ENCODE measurements around the gene AUTS2. TPM values are rescaled to one million over a fixed set of nuclear protein-coding genes. Genes with fewer than 3 reads are reported as not detected.

AUTS2 gene
- total and polyA plus RNA-seq, 2 experiments from 2014 or later, result 32.0 to 91.0 TPM

DNA sequence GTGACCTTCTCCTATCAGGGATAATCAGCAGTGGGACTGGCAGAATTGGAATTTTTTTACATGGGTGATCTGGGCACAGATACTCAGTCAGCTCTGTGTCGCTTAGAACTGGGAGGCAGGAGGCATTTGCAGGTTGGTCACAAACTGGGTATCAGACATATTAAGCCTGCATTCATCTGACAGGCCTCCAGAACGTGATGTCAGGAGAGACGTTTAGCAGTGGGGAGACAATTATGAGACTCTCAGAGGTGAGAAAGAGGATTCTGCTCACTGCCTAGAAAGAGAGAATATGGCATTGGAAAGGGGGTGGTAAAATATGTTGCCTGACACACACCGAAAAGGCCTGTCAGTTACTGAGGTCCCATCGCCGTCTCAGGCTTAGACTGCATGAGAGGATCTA is 816.1 kb downstream of the AUTS2 start:
- no peaks in the 10 kb centered on the region for H3K9me2 ChIP-seq (ENCODE audit: insufficient read depth)
- H3K4me3 ChIP-seq, result no peak overlapping the region
- no peaks in the 10 kb centered on the region for H3K79me2 ChIP-seq (replicated peaks; ENCODE audit: insufficient read depth)
- DNase-seq (ENCODE audit: low spot score) (no peak), ATAC-seq (no peak)
- no peak overlapping the region for H3K27ac Mint-ChIP-seq
- H4K20me1 ChIP-seq (replicated peaks; ENCODE audit: insufficient read depth), result no peaks in the 10 kb centered on the region
- no peak overlapping the region for H3K4me3 Mint-ChIP-seq
- H3K4me1 ChIP-seq (ENCODE audit: insufficient read depth), result peaks cover 5% of the 10 kb centered on the region; the same call in 1 of the 2 replicates
- H3K9me3 Mint-ChIP-seq, result no peaks in the 10 kb centered on the region
- H3K36me3 Mint-ChIP-seq (ENCODE audit: low read depth), result no peaks in the 10 kb centered on the region
- no peaks in the 10 kb centered on the region for H3K27me3 ChIP-seq (ENCODE audit: insufficient read depth)
- H3K4me2 ChIP-seq, result no peak overlapping the region
- H3F3A ChIP-seq (replicated peaks; ENCODE audit: low read depth), result no peaks in the 10 kb centered on the region
- H3K27ac ChIP-seq (ENCODE audit: low read depth), result no peak overlapping the region
- peaks cover 5% of the 10 kb centered on the region for H3K27me3 Mint-ChIP-seq (ENCODE audit: insufficient read depth, low read depth, poor library complexity)
- H3K4me1 Mint-ChIP-seq, result peaks cover 12% of the 10 kb centered on the region
- H2AFZ ChIP-seq, result no peak overlapping the region
- no peak for TF ChIP-seq JUNB (IDR thresholded peaks at IDR 0.05; ENCODE audit: unreplicated experiment)
- no peaks in the 10 kb centered on the region for H3K36me3 ChIP-seq (ENCODE audit: insufficient read depth)

DNA sequence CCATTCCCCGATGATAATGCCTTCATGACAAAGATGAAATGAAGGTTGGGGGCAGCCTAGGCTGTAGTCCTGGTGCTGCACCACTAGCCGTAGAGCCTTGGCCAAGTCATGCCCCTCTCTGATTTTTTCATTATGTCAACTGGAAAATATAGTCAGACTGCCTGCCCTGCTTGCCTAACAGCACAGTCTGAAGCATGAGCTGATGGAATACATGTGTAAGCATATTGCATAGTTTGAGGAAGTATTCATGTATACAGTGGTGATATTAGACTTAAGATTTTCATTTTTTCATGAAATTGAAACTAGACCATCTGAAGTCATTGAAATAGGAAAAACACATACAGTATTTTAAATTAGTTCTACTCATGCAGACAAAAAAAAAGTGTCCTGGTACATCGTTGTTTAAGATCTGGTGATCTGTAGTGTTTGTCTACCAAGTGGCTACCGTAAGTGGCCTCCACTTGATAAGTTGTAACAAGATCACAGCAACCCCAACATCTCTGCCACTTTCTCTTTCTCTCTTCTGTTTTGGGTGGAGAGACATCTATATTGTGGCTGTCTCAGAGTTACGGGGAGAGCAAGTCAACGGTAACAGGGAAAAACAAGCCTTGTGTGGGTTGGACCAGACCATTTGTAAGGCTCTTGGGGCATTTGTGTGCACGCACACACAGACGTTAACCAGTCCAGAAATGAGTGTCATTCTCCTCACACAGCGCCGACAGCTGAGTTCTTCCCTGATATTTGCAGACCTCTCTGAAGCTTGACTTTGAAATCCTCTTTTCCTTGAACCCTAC is 817.1 kb downstream of the AUTS2 start:
- H3K27me3 ChIP-seq (ENCODE audit: insufficient read depth), result no peaks in the 10 kb centered on the region
- no peak overlapping the region for H3K27ac Mint-ChIP-seq
- ATAC-seq (no peak), DNase-seq (ENCODE audit: low spot score) (no peak)
- H3K27me3 Mint-ChIP-seq (ENCODE audit: insufficient read depth, low read depth, poor library complexity), result peaks cover 5% of the 10 kb centered on the region
- H3K9me3 Mint-ChIP-seq, result no peaks in the 10 kb centered on the region
- H3K27ac ChIP-seq (ENCODE audit: low read depth), result no peak overlapping the region
- H3F3A ChIP-seq (replicated peaks; ENCODE audit: low read depth), result no peaks in the 10 kb centered on the region
- H3K36me3 Mint-ChIP-seq (ENCODE audit: low read depth), result no peaks in the 10 kb centered on the region
- H3K9me2 ChIP-seq (ENCODE audit: insufficient read depth), result no peaks in the 10 kb centered on the region
- no peak overlapping the region for H3K4me2 ChIP-seq
- TF ChIP-seq CREB1 (CRISPR knock-in tag; IDR thresholded peaks at IDR 0.05; ENCODE audit: low read depth), result no peak
- H3K36me3 ChIP-seq (ENCODE audit: insufficient read depth), result no peaks in the 10 kb centered on the region
- no peaks in the 10 kb centered on the region for H3K79me2 ChIP-seq (replicated peaks; ENCODE audit: insufficient read depth)
- no peak overlapping the region for H3K4me3 ChIP-seq
- H3K4me1 Mint-ChIP-seq, result peaks cover 21% of the 10 kb centered on the region
- H3K4me3 Mint-ChIP-seq, result no peak overlapping the region
- H2AFZ ChIP-seq, result no peak overlapping the region
- H3K4me1 ChIP-seq (ENCODE audit: insufficient read depth), result peaks cover 14% of the 10 kb centered on the region
- H4K20me1 ChIP-seq (replicated peaks; ENCODE audit: insufficient read depth), result no peaks in the 10 kb centered on the region

DNA sequence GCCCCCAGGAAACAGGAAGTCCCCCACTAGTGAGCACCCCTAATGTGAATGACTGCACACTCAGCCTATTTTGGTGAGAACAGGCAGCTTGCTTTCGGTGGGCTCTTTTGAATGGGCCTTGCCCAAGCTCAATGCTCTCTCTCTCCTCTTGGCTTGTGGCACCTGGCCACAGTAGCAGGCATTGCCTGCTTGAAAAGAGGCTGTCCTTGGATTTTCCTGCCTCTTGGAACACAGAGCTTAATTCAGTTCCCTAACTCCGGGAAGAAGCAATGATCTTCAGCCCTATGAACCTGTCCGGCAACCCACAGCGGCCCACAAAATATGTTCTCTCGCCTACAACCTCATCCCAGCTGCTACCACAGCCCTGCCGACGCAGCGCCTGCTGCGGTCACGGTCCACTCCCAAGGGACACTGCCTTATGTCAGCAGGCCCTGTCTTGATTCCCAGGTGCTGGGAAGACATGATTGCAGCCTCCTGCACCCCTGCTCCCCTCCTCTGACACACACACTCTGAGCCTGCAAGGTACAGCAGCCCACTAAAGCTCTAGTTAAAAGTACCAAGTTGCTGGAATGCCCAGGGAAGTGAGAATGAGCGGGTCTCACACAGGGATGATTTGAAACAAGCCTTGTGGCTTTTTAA is 818.2 kb downstream of the AUTS2 start:
- Histone ChIP-seq H3K4me2 (no peak overlapping the region), H3K36me3 (ENCODE audit: insufficient read depth) (no peaks in the 10 kb centered on the region), H3K9me2 (ENCODE audit: insufficient read depth) (no peaks in the 10 kb centered on the region), H3K4me3 (no peak overlapping the region), H3K27me3 (ENCODE audit: insufficient read depth) (no peaks in the 10 kb centered on the region), H3F3A (replicated peaks; ENCODE audit: low read depth) (no peaks in the 10 kb centered on the region), H2AFZ (peak overlapping the region; percentile 67), H3K79me2 (replicated peaks; ENCODE audit: insufficient read depth) (no peaks in the 10 kb centered on the region), H4K20me1 (replicated peaks; ENCODE audit: insufficient read depth) (no peaks in the 10 kb centered on the region), H3K4me1 (ENCODE audit: insufficient read depth) (peaks cover 25% of the 10 kb centered on the region), H3K27ac (ENCODE audit: low read depth) (no peak overlapping the region)
- DNase-seq (ENCODE audit: low spot score) (no peak), ATAC-seq (peak; percentile 21)
- no peak overlapping the region for H3K4me3 Mint-ChIP-seq
- 0 out of 2 replicates have a peak overlapping the region, but pooled peaks have one; percentile 42 for H3K27ac Mint-ChIP-seq
- H3K27me3 Mint-ChIP-seq (ENCODE audit: insufficient read depth, low read depth, poor library complexity), result peaks cover 3% of the 10 kb centered on the region
- no peaks in the 10 kb centered on the region for H3K36me3 Mint-ChIP-seq (ENCODE audit: low read depth)
- H3K4me1 Mint-ChIP-seq, result peaks cover 30% of the 10 kb centered on the region
- TF ChIP-seq STAT1 (IDR thresholded peaks at IDR 0.05; ENCODE audit: unreplicated experiment), result no peak
- TF ChIP-seq JUNB (IDR thresholded peaks at IDR 0.05; ENCODE audit: unreplicated experiment), result no peak
- TF ChIP-seq, protein P1, sequence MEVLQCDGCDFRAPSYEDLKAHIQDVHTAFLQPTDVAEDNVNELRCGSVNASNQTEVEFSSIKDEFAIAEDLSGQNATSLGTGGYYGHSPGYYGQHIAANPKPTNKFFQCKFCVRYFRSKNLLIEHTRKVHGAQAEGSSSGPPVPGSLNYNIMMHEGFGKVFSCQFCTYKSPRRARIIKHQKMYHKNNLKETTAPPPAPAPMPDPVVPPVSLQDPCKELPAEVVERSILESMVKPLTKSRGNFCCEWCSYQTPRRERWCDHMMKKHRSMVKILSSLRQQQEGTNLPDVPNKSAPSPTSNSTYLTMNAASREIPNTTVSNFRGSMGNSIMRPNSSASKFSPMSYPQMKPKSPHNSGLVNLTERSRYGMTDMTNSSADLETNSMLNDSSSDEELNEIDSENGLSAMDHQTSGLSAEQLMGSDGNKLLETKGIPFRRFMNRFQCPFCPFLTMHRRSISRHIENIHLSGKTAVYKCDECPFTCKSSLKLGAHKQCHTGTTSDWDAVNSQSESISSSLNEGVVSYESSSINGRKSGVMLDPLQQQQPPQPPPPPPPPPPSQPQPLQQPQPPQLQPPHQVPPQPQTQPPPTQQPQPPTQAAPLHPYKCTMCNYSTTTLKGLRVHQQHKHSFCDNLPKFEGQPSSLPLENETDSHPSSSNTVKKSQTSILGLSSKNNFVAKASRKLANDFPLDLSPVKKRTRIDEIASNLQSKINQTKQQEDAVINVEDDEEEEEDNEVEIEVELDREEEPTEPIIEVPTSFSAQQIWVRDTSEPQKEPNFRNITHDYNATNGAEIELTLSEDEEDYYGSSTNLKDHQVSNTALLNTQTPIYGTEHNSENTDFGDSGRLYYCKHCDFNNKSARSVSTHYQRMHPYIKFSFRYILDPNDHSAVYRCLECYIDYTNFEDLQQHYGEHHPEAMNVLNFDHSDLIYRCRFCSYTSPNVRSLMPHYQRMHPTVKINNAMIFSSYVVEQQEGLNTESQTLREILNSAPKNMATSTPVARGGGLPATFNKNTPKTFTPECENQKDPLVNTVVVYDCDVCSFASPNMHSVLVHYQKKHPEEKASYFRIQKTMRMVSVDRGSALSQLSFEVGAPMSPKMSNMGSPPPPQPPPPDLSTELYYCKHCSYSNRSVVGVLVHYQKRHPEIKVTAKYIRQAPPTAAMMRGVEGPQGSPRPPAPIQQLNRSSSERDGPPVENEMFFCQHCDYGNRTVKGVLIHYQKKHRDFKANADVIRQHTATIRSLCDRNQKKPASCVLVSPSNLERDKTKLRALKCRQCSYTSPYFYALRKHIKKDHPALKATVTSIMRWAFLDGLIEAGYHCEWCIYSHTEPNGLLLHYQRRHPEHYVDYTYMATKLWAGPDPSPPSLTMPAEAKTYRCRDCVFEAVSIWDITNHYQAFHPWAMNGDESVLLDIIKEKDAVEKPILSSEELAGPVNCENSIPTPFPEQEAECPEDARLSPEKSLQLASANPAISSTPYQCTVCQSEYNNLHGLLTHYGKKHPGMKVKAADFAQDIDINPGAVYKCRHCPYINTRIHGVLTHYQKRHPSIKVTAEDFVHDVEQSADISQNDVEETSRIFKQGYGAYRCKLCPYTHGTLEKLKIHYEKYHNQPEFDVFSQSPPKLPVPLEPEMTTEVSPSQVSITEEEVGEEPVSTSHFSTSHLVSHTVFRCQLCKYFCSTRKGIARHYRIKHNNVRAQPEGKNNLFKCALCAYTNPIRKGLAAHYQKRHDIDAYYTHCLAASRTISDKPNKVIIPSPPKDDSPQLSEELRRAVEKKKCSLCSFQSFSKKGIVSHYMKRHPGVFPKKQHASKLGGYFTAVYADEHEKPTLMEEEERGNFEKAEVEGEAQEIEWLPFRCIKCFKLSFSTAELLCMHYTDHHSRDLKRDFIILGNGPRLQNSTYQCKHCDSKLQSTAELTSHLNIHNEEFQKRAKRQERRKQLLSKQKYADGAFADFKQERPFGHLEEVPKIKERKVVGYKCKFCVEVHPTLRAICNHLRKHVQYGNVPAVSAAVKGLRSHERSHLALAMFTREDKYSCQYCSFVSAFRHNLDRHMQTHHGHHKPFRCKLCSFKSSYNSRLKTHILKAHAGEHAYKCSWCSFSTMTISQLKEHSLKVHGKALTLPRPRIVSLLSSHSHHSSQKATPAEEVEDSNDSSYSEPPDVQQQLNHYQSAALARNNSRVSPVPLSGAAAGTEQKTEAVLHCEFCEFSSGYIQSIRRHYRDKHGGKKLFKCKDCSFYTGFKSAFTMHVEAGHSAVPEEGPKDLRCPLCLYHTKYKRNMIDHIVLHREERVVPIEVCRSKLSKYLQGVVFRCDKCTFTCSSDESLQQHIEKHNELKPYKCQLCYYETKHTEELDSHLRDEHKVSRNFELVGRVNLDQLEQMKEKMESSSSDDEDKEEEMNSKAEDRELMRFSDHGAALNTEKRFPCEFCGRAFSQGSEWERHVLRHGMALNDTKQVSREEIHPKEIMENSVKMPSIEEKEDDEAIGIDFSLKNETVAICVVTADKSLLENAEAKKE (CRISPR knock-in tag; IDR thresholded peaks at IDR 0.05), result no peak
- TF ChIP-seq ZNF331 (CRISPR knock-in tag; IDR thresholded peaks at IDR 0.05; ENCODE audit: low read depth), result no peak
- TF ChIP-seq POLR2AphosphoS5 (IDR thresholded peaks at IDR 0.05; ENCODE audit: low read depth), result no peak
- TF ChIP-seq EZH2 (IDR thresholded peaks at IDR 0.05; ENCODE audit: low read depth, unreplicated experiment), result no peak
- no peak for TF ChIP-seq ZNF114 (CRISPR knock-in tag; IDR thresholded peaks at IDR 0.05)
- TF ChIP-seq EZH2phosphoT487 (IDR thresholded peaks at IDR 0.05; ENCODE audit: unreplicated experiment), result no peak
- H3K9me3 Mint-ChIP-seq, result no peaks in the 10 kb centered on the region

Data from GM23338 (cell line).